WTC11 (cell line): Measurements from ENCODE around the gene UTP4. TPM values are rescaled to one million over a fixed set of nuclear protein-coding genes. Genes with fewer than 3 reads are reported as not detected.
A peak's percentile ranks its signal among the peaks of the same experiment; 100 is the strongest.

Source experiments
- ATAC-seq: fragments of 200-7000 bp; cut with Tn5 transposase; 2 replicates; pipeline ENCODE4 v1.10.0; 2021; ENCODE audit warnings: mild to moderate bottlenecking, moderate library complexity
- CTCF ChIA-PET: fragments of 300-600 bp; sonication (Branson Sonifier 250); formaldehyde crosslinking; loops from one replicate; lab custom pipeline; 2021; ENCODE audit warnings: antibody characterized with exemption; lab: Charles Lee
- POLR2A ChIA-PET: fragments of 350-600 bp; sonication (Branson Sonifier 250); formaldehyde crosslinking; loops from one replicate; lab custom pipeline; 2021; ENCODE audit warnings: antibody characterized with exemption; lab: Charles Lee
- DNase-seq: peaks from one replicate; pipeline ENCODE4 v3.0.0; 2021; ENCODE audit warnings: low spot score
- H3K27ac Mint-ChIP-seq: 2 replicates; pipeline ENCODE4 v1.8.0; 2021; ENCODE audit warnings: mixed read lengths
- H3K27me3 Mint-ChIP-seq: 2 replicates; pipeline ENCODE4 v1.8.0; 2021; ENCODE audit warnings: low read depth, mild to moderate bottlenecking, moderate library complexity, mixed read lengths
- H3K36me3 Mint-ChIP-seq: 2 replicates; pipeline ENCODE4 v1.8.0; 2021; ENCODE audit warnings: mixed read lengths
- H3K4me1 Mint-ChIP-seq: 2 replicates; pipeline ENCODE4 v1.8.0; 2022; ENCODE audit warnings: mixed read lengths
- H3K4me3 Mint-ChIP-seq: 2 replicates; pipeline ENCODE4 v1.8.0; 2021; ENCODE audit warnings: mild to moderate bottlenecking, moderate library complexity, mixed read lengths
- H3K9me3 Mint-ChIP-seq: 2 replicates; pipeline ENCODE4 v1.8.0; 2021; ENCODE audit warnings: mixed read lengths
- CREM ChIP-seq: sonication (generic); formaldehyde crosslinking; IDR thresholded peaks from 2 replicates; pipeline ENCODE4 v1.8.1; 2022; ENCODE audit warnings: mild to moderate bottlenecking, missing genetic modification reagents, moderate library complexity
- CTCF ChIP-seq: fragments of 200-600 bp; IDR thresholded peaks from 2 replicates; pipeline ENCODE4 v1.8.0; 2022; ENCODE audit warnings: antibody characterized with exemption
- ELF4 ChIP-seq: sonication (generic); formaldehyde crosslinking; IDR thresholded peaks from 2 replicates; pipeline ENCODE4 v1.8.1; 2022; ENCODE audit warnings: low read depth, mild to moderate bottlenecking, moderate library complexity, missing genetic modification reagents
- EMX1 ChIP-seq: fragments of 250-450 bp; sonication (Bioruptor Pico); IDR thresholded peaks from 2 replicates; pipeline ENCODE4 v1.8.0; 2021; ENCODE audit warnings: mild to moderate bottlenecking
- ERG ChIP-seq: fragments of 250-450 bp; sonication (Bioruptor Pico); IDR thresholded peaks from 2 replicates; pipeline ENCODE4 v1.8.0; 2021; ENCODE audit warnings: mild to moderate bottlenecking
- ESRRA ChIP-seq: sonication (generic); formaldehyde crosslinking; IDR thresholded peaks from 2 replicates; pipeline ENCODE4 v1.8.1; 2022; ENCODE audit warnings: mild to moderate bottlenecking, missing genetic modification reagents, borderline replicate concordance
- KAT7 ChIP-seq: sonication (generic); formaldehyde crosslinking; IDR thresholded peaks from 2 replicates; pipeline ENCODE4 v1.8.1; 2023; ENCODE audit warnings: missing genetic modification reagents, mild to moderate bottlenecking, borderline replicate concordance
- MLX ChIP-seq: sonication (generic); formaldehyde crosslinking; IDR thresholded peaks from 2 replicates; pipeline ENCODE4 v1.8.1; 2023; ENCODE audit warnings: mild to moderate bottlenecking, missing genetic modification reagents, moderate library complexity
- MXD4 ChIP-seq: fragments of 250-450 bp; sonication (Bioruptor Pico); IDR thresholded peaks from 2 replicates; pipeline ENCODE4 v1.8.0; 2021; ENCODE audit warnings: mild to moderate bottlenecking, moderate library complexity, borderline replicate concordance
- NFATC4 ChIP-seq: fragments of 250-450 bp; sonication (Bioruptor Pico); IDR thresholded peaks from 2 replicates; pipeline ENCODE4 v1.9.0; 2021; ENCODE audit warnings: mild to moderate bottlenecking
- NR3C1 ChIP-seq: sonication (generic); formaldehyde crosslinking; conservative IDR thresholded peaks from 2 replicates; pipeline ENCODE4 v1.8.1; 2023; ENCODE audit warnings: low read depth, mild to moderate bottlenecking, missing genetic modification reagents
- USF1 ChIP-seq: sonication (generic); formaldehyde crosslinking; IDR thresholded peaks from 2 replicates; pipeline ENCODE4 v1.8.0; 2022; ENCODE audit warnings: mild to moderate bottlenecking, missing genetic modification reagents
- ZBTB21 ChIP-seq: sonication (generic); formaldehyde crosslinking; IDR thresholded peaks from 2 replicates; pipeline ENCODE4 v1.8.1; 2023; ENCODE audit warnings: mild to moderate bottlenecking, missing genetic modification reagents, borderline replicate concordance
- ZNF219 ChIP-seq: sonication (generic); formaldehyde crosslinking; IDR thresholded peaks from 2 replicates; pipeline ENCODE4 v1.8.0; 2023; ENCODE audit warnings: missing genetic modification reagents, mild to moderate bottlenecking, borderline replicate concordance
- ZNF232 ChIP-seq: sonication (generic); formaldehyde crosslinking; IDR thresholded peaks from 2 replicates; pipeline ENCODE4 v1.8.0; 2022; ENCODE audit warnings: mild to moderate bottlenecking, missing genetic modification reagents
- ZNF423 ChIP-seq: fragments of 250-450 bp; sonication (Bioruptor Pico); IDR thresholded peaks from 2 replicates; pipeline ENCODE4 v2.1.2; 2022; ENCODE audit warnings: mild to moderate bottlenecking, moderate library complexity
- ZNF425 ChIP-seq: fragments of 250-450 bp; sonication (Bioruptor Pico); conservative IDR thresholded peaks from 2 replicates; pipeline ENCODE4 v1.9.0; 2021; ENCODE audit warnings: mild to moderate bottlenecking
- ZNF532 ChIP-seq: fragments of 250-450 bp; sonication (Bioruptor Pico); IDR thresholded peaks from 2 replicates; pipeline ENCODE4 v1.9.0; 2021; ENCODE audit warnings: mild to moderate bottlenecking, borderline replicate concordance
- total RNA-seq: library from RNA; stranded (reverse); gene quantifications from 3 replicates; pipeline ENCODE4 v1.2.3, GENCODE V29; 2021
- TF ChIP-seq, protein P1 (sequence below): sonication (generic); formaldehyde crosslinking; conservative IDR thresholded peaks from 2 replicates; pipeline ENCODE4 v1.8.1; 2023; ENCODE audit warnings: mild to moderate bottlenecking, low read depth, missing genetic modification reagents, moderate library complexity
- TF ChIP-seq, protein P2 (sequence below): sonication (generic); formaldehyde crosslinking; conservative IDR thresholded peaks from 2 replicates; pipeline ENCODE4 v1.8.1; 2022; ENCODE audit warnings: mild to moderate bottlenecking, missing genetic modification reagents
- TF ChIP-seq, protein P3 (sequence below): sonication (generic); formaldehyde crosslinking; IDR thresholded peaks from 2 replicates; pipeline ENCODE4 v1.8.1; 2022; ENCODE audit warnings: mild to moderate bottlenecking, missing genetic modification reagents, moderate library complexity, borderline replicate concordance

Gene UTP4
- total RNA-seq, 1 experiment from 2014 or later, result 85.7 TPM

DNA sequence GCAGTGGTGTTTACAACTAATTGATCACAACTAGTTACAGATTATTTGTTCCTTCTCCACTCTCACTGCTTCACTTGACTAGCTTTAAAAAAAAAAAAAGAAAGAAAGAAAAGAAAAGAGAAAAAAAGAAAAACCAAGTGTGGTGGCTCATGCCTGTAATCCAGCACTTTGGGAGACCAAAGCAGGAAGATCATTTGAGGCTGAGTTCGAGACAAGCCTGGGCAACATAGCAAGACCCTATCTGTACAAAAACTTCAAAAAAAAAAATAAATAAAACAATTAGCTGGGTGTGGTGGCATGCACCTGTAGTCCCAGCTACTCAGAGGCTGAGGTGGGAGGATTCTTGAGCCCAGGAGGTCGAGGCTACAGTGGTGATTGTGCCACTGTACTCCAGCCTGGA, 58.7 kb downstream of the UTP4 start:
- Mint-ChIP-seq H3K27ac (peak overlapping the region; percentile 74), H3K9me3 (no peaks in the 10 kb centered on the region), H3K4me1 (peaks cover 24% of the 10 kb centered on the region), H3K36me3 (peaks cover 5% of the 10 kb centered on the region), H3K4me3 (no peak overlapping the region), H3K27me3 (no peaks in the 10 kb centered on the region)
- POLR2A ChIA-PET, result interaction anchor here (0.6 kb wide), 2 partner anchors 50 to 58 kb away, joined by 4 to 7 read pairs; no protein-coding TSS in a partner anchor
- ATAC-seq (no peak), DNase-seq (no peak)
- TF ChIP-seq ZNF425 (CRISPR knock-in tag), result no peak
- TF ChIP-seq CREM (CRISPR knock-in tag), result no peak
- TF ChIP-seq ELF4, result no peak
- TF ChIP-seq ZNF219 (CRISPR knock-in tag), result no peak
- TF ChIP-seq, protein P1, sequence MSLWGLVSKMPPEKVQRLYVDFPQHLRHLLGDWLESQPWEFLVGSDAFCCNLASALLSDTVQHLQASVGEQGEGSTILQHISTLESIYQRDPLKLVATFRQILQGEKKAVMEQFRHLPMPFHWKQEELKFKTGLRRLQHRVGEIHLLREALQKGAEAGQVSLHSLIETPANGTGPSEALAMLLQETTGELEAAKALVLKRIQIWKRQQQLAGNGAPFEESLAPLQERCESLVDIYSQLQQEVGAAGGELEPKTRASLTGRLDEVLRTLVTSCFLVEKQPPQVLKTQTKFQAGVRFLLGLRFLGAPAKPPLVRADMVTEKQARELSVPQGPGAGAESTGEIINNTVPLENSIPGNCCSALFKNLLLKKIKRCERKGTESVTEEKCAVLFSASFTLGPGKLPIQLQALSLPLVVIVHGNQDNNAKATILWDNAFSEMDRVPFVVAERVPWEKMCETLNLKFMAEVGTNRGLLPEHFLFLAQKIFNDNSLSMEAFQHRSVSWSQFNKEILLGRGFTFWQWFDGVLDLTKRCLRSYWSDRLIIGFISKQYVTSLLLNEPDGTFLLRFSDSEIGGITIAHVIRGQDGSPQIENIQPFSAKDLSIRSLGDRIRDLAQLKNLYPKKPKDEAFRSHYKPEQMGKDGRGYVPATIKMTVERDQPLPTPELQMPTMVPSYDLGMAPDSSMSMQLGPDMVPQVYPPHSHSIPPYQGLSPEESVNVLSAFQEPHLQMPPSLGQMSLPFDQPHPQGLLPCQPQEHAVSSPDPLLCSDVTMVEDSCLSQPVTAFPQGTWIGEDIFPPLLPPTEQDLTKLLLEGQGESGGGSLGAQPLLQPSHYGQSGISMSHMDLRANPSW (CRISPR knock-in tag), result no peak
- TF ChIP-seq NR3C1 (CRISPR knock-in tag), result no peak
- TF ChIP-seq ZBTB21 (CRISPR knock-in tag), result no peak
- TF ChIP-seq, protein P2, sequence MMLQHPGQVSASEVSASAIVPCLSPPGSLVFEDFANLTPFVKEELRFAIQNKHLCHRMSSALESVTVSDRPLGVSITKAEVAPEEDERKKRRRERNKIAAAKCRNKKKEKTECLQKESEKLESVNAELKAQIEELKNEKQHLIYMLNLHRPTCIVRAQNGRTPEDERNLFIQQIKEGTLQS, result no peak
- TF ChIP-seq MLX (CRISPR knock-in tag), result no peak
- TF ChIP-seq ESRRA (CRISPR knock-in tag), result no peak
- TF ChIP-seq EMX1, result no peak
- TF ChIP-seq USF1, result no peak
- no peak for TF ChIP-seq ERG (CRISPR knock-in tag)
- TF ChIP-seq ZNF232, result no peak
- no peak for TF ChIP-seq MXD4
- TF ChIP-seq ZNF423, result no peak
- no peak for TF ChIP-seq KAT7 (CRISPR knock-in tag)
- CTCF ChIA-PET, result interaction anchor here (1.0 to 1.1 kb wide), 3 partner anchors 20 to 58 kb away, joined by 3 to 6 read pairs (median 3); no protein-coding TSS in a partner anchor

- peaks cover 5% of the 10 kb centered on the region for H3K36me3 Mint-ChIP-seq
- CTCF ChIA-PET, result no interaction called here
- no peak for DNase-seq
- POLR2A ChIA-PET, result no interaction called here
- H3K27ac Mint-ChIP-seq, result no peak overlapping the region
- H3K27me3 Mint-ChIP-seq, result no peaks in the 10 kb centered on the region
- ATAC-seq, result no peak
- no peak overlapping the region for H3K4me3 Mint-ChIP-seq
- H3K9me3 Mint-ChIP-seq, result no peaks in the 10 kb centered on the region
- no peak for TF ChIP-seq NFATC4 (CRISPR knock-in tag)
- no peak for TF ChIP-seq ZNF532 (CRISPR knock-in tag)
- TF ChIP-seq, protein P3, sequence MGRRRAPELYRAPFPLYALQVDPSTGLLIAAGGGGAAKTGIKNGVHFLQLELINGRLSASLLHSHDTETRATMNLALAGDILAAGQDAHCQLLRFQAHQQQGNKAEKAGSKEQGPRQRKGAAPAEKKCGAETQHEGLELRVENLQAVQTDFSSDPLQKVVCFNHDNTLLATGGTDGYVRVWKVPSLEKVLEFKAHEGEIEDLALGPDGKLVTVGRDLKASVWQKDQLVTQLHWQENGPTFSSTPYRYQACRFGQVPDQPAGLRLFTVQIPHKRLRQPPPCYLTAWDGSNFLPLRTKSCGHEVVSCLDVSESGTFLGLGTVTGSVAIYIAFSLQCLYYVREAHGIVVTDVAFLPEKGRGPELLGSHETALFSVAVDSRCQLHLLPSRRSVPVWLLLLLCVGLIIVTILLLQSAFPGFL, result no peak
- no peak for TF ChIP-seq CTCF
- TF ChIP-seq, all 79 proteins: peak for 0
- H3K4me1 Mint-ChIP-seq, result peaks cover 12% of the 10 kb centered on the region
Observed at GRCh38 chr16:69193855-69194254, 61.4 kb downstream of the UTP4 start.
